Activated T-cell treated with anti-CD3 and anti-CD28 coated beads for 1 hour (primary cell): Measurements from ENCODE around the gene DOC2A.

Experiments used
- DNase-seq: peaks from one replicate; pipeline ENCODE4 v3.0.0-alpha.2; 2020; ENCODE audit warnings: low read depth

The DOC2A gene

GRCh38 chr16:30005341-30006094 is 5.3 kb downstream of the DOC2A start:
- DNase-seq: peak; percentile 26

GRCh38 chr16:30004811-30005242 is 6.0 kb downstream of the DOC2A start:
- no peak for DNase-seq

GRCh38 chr16:30004424-30004776 is 6.4 kb downstream of the DOC2A start:
- no peak for DNase-seq

- DNase-seq: no peak
These were observed 7.0 kb downstream of the DOC2A start for GRCh38 chr16:30003670-30004423.

- DNase-seq: no peak
These were observed 8.0 kb downstream of the DOC2A start for GRCh38 chr16:30002614-30003346.

- DNase-seq: no peak
These were observed 9.8 kb downstream of the DOC2A start for GRCh38 chr16:30000735-30001631.

- no peak for DNase-seq
These were observed 11.2 kb downstream of the DOC2A start for GRCh38 chr16:29999605-30000004.

GRCh38 chr16:29996766-29997250 is 14.0 kb downstream of the DOC2A start:
- no peak for DNase-seq

GRCh38 chr16:29995911-29996765 is 14.7 kb downstream of the DOC2A start, which contains the start of gene INO80E:
Gene INO80E (plus strand): TSS chr16:29996241. CDS start chr16:29996311, 70 bp downstream.
- peak; percentile 99 for DNase-seq

- peak; percentile 81 for DNase-seq
These were observed 15.4 kb downstream of the DOC2A start, which contains the start of gene HIRIP3 for GRCh38 chr16:29995324-29995910. Gene HIRIP3 (minus strand): TSS chr16:29995617. CDS start chr16:29995605, 12 bp downstream.

GRCh38 chr16:29994600-29995323 is 16.1 kb downstream of the DOC2A start:
- no peak for DNase-seq

- no peak for DNase-seq
These were observed 16.8 kb downstream of the DOC2A start for GRCh38 chr16:29993903-29994599.

GRCh38 chr16:29993191-29993902 is 17.5 kb downstream of the DOC2A start:
- no peak for DNase-seq

- DNase-seq: no peak
These were observed 18.4 kb downstream of the DOC2A start for GRCh38 chr16:29992344-29992967.

- DNase-seq: no peak
These were observed 19.3 kb downstream of the DOC2A start for GRCh38 chr16:29991571-29991904.

GRCh38 chr16:29990883-29991570 is 19.8 kb downstream of the DOC2A start:
- DNase-seq: no peak

GRCh38 chr16:29990034-29990433 is 20.8 kb downstream of the DOC2A start:
- DNase-seq: no peak
